GM21381 (cell line): ENCODE results near the gene PGK1.
"Not testable (repeated sequence)": the region's sequence is repeated elsewhere in the genome, so short reads cannot be mapped to it uniquely, and the experiment has no call there.

Experiments used
- ATAC-seq: cut with Tn5 transposase; IDR thresholded peaks from one replicate; pipeline ENCODE4 v1.9.1; 2021; ENCODE audit warnings: mild to moderate bottlenecking, moderate library complexity; ENCODE audit not compliant: unreplicated experiment

The PGK1 gene

GRCh38 chrX:78111140-78111931 lies 7.3 kb downstream of the PGK1 start:
- ATAC-seq: no peak

- ATAC-seq: no peak
These were observed 12.3 kb downstream of the PGK1 start for GRCh38 chrX:78116365-78116764.

GRCh38 chrX:78116766-78117165 lies 12.7 kb downstream of the PGK1 start:
- no peak for ATAC-seq

GRCh38 chrX:78118628-78119027 lies 14.6 kb downstream of the PGK1 start:
- no peak for ATAC-seq

GRCh38 chrX:78119521-78120227 lies 15.6 kb downstream of the PGK1 start:
- no peak for ATAC-seq

- no peak for ATAC-seq
These were observed 19.1 kb downstream of the PGK1 start for GRCh38 chrX:78123190-78123589.

- ATAC-seq: no peak
These were observed 20.3 kb downstream of the PGK1 start for GRCh38 chrX:78124307-78124706.

GRCh38 chrX:78125148-78125547 lies 21.1 kb downstream of the PGK1 start:
- ATAC-seq: no peak

GRCh38 chrX:78125781-78126180 lies 21.7 kb downstream of the PGK1 start:
- not testable (repeated sequence) for ATAC-seq

GRCh38 chrX:78129714-78130113 lies 25.7 kb downstream of the PGK1 start:
- ATAC-seq: no peak

GRCh38 chrX:78130396-78130795 lies 26.3 kb downstream of the PGK1 start:
- no peak for ATAC-seq

GRCh38 chrX:78131117-78131516 lies 27.1 kb downstream of the PGK1 start:
- ATAC-seq: no peak

- no peak for ATAC-seq
These were observed 29.4 kb downstream of the PGK1 start for GRCh38 chrX:78133238-78133960.

- peak; percentile 98 for ATAC-seq
These were observed 35.4 kb downstream of the PGK1 start, which contains the start of gene TAF9B for GRCh38 chrX:78139160-78140123. TAF9B (minus strand) TSS chrX:78139650; CDS start chrX:78139611, 39 bp downstream.

- no peak for ATAC-seq
These were observed 36.2 kb downstream of the PGK1 start for GRCh38 chrX:78140206-78140605.

GRCh38 chrX:78147002-78147540 lies 43.0 kb downstream of the PGK1 start:
- ATAC-seq: not testable (repeated sequence)

- ATAC-seq: not testable (repeated sequence)
These were observed 53.3 kb downstream of the PGK1 start for GRCh38 chrX:78157373-78157772.

GRCh38 chrX:78157846-78158245 lies 53.8 kb downstream of the PGK1 start:
- ATAC-seq: not testable (repeated sequence)

- ATAC-seq: not testable (repeated sequence)
These were observed 56.7 kb downstream of the PGK1 start for GRCh38 chrX:78160711-78161110.

- ATAC-seq: not testable (repeated sequence)
These were observed 59.1 kb downstream of the PGK1 start for GRCh38 chrX:78163175-78163574.
